HepG2 (cell line): ENCODE results near the gene PRCP. TPM values are rescaled to one million over a fixed set of nuclear protein-coding genes. Genes with fewer than 3 reads are reported as not detected.

ENCODE experiments used
- ATAC-seq: fragments of 200-7000 bp; cut with Tn5 transposase; 3 replicates; pipeline ENCODE4 v1.9.1; 2020; ENCODE audit warnings: mild to moderate bottlenecking, moderate library complexity
- BruUV-seq: library from RNA; stranded (reverse); fragments of 400-500 nt; replicated peaks from 2 replicates; lab custom pipeline; 2021; lab: Mats Ljungman, UMichigan
- CTCF ChIA-PET: fragments of 300-600 bp; formaldehyde crosslinking; extraction: SDS; loops from one replicate; lab custom pipeline; 2021; ENCODE audit warnings: low total read pairs, inconsistent platforms, low intra/inter-chr PET ratio; lab: Yijun Ruan, JAX
- POLR2A ChIA-PET: fragments of 350-600 bp; sonication (Branson Sonifier 250); formaldehyde crosslinking; loops from one replicate; lab custom pipeline; 2020; ENCODE audit warnings: antibody characterized with exemption, inconsistent platforms; lab: Yijun Ruan, JAX
- DNase-seq: peaks from one replicate; pipeline ENCODE4 v3.0.0-alpha.2; 2015; ENCODE audit warnings: low spot score
- FAIRE-seq: peaks from 3 replicates; lab custom pipeline; 2011; peaks lifted over from hg19 to GRCh38; lab: Jason Lieb, UNC
- H2AFZ ChIP-seq: one replicate; pipeline ENCODE4 v1.6.1; 2011; ENCODE audit warnings: low read length, inconsistent platforms
- H3K27ac ChIP-seq: fragments of 300-600 bp; 3 replicates; pipeline ENCODE4 v1.8.0; 2011; ENCODE audit warnings: mixed run types, mild to moderate bottlenecking, mixed read lengths, low read length, inconsistent platforms; ENCODE audit not compliant: insufficient read depth; ENCODE audit errors: extremely low read length
- H3K27me3 ChIP-seq, 2 experiments: fragments of 200-600 bp in 1 of 2; 2 replicates in 1 of 2; 3 replicates in 1 of 2; pipeline versions ENCODE4 v1.6.0 to v1.8.0; 2011; ENCODE audit warnings: low read length in 2 of 2, mild to moderate bottlenecking in 2 of 2, moderate library complexity in 2 of 2, inconsistent platforms in 1 of 2; ENCODE audit not compliant: insufficient read depth in 2 of 2, control insufficient read depth in 1 of 2
- H3K36me3 ChIP-seq, 2 experiments: fragments of 200-600 bp in 1 of 2; replicated peaks in 1 of 2; 2 replicates in 1 of 2; 3 replicates in 1 of 2; pipeline versions ENCODE4 v1.5.1 to v1.8.0; 2011; ENCODE audit warnings: low read length in 2 of 2, inconsistent platforms in 1 of 2; ENCODE audit not compliant: insufficient read depth in 2 of 2, control insufficient read depth in 1 of 2
- H3K4me1 ChIP-seq: 2 replicates; pipeline ENCODE4 v1.5.1; 2012; ENCODE audit warnings: low read length, inconsistent platforms; ENCODE audit not compliant: insufficient read depth
- H3K4me2 ChIP-seq: 2 replicates; pipeline ENCODE4 v1.6.0; 2011; ENCODE audit warnings: low read depth, low read length, inconsistent platforms
- H3K4me3 ChIP-seq, 3 experiments: fragments of 200-600 bp in 1 of 3; sonication (generic), shearing (Covaris generic) in 1 of 3; replicated peaks in 1 of 3; 2 replicates each; pipeline ENCODE4 v1.5.1; 2011 to 2016; ENCODE audit warnings: low read length in 3 of 3, inconsistent platforms in 2 of 3, low read depth in 2 of 3, mild to moderate bottlenecking in 2 of 3, control low read depth in 1 of 3, mixed read lengths in 1 of 3; ENCODE audit not compliant: insufficient read depth in 1 of 3
- H3K79me2 ChIP-seq: one replicate; pipeline ENCODE4 v1.6.1; 2011; ENCODE audit warnings: low read length, inconsistent platforms; ENCODE audit not compliant: insufficient read depth
- H3K9ac ChIP-seq: 2 replicates; pipeline ENCODE4 v1.6.0; 2011; ENCODE audit warnings: mild to moderate bottlenecking, low read depth, low read length, inconsistent platforms; ENCODE audit not compliant: insufficient read depth
- H3K9me3 ChIP-seq: 2 replicates; pipeline ENCODE4 v1.5.1; 2012; ENCODE audit warnings: mild to moderate bottlenecking, low read length
- H4K20me1 ChIP-seq: 2 replicates; pipeline ENCODE4 v1.6.0; 2011; ENCODE audit warnings: inconsistent platforms, mild to moderate bottlenecking, low read length, moderate library complexity; ENCODE audit not compliant: insufficient read depth
- ATRX ChIP-seq: sonication (generic); formaldehyde crosslinking; IDR thresholded peaks from 2 replicates; pipeline ENCODE4 v1.4.0; 2020; ENCODE audit warnings: missing genetic modification reagents, borderline replicate concordance
- BCL6 ChIP-seq: IDR thresholded peaks from 2 replicates; pipeline ENCODE4 v1.6.1; 2016; ENCODE audit warnings: missing genetic modification reagents, missing compliant biosample characterization
- GPN1 ChIP-seq: sonication (generic); formaldehyde crosslinking; IDR thresholded peaks from 2 replicates; pipeline ENCODE4 v1.5.1; 2020; ENCODE audit warnings: missing genetic modification reagents, borderline replicate concordance
- HNRNPK ChIP-seq: fragments of 200-400 bp; formaldehyde crosslinking; IDR thresholded peaks from 2 replicates; pipeline ENCODE4 v1.6.1; 2018; ENCODE audit warnings: low read length, low read depth, moderate library complexity, mild to moderate bottlenecking; ENCODE audit not compliant: poor library complexity, severe bottlenecking
- KDM4B ChIP-seq: sonication (generic); formaldehyde crosslinking; IDR thresholded peaks from 2 replicates; pipeline ENCODE4 v1.4.0; 2020; ENCODE audit warnings: missing genetic modification reagents
- SETDB1 ChIP-seq: sonication (generic); formaldehyde crosslinking; IDR thresholded peaks from 2 replicates; pipeline ENCODE4 v1.5.1; 2020; ENCODE audit warnings: missing genetic modification reagents, mild to moderate bottlenecking, borderline replicate concordance
- ZBTB20 ChIP-seq: sonication (generic); formaldehyde crosslinking; IDR thresholded peaks from 2 replicates; pipeline ENCODE4 v1.8.1; 2023; ENCODE audit warnings: missing genetic modification reagents, low read depth, mild to moderate bottlenecking, borderline replicate concordance
- ZBTB8A ChIP-seq: sonication (generic); formaldehyde crosslinking; IDR thresholded peaks from 2 replicates; pipeline ENCODE4 v1.4.0; 2020; ENCODE audit warnings: mild to moderate bottlenecking, low read depth, missing genetic modification reagents, borderline replicate concordance
- ZNF292 ChIP-seq: sonication (generic); formaldehyde crosslinking; IDR thresholded peaks from 2 replicates; pipeline ENCODE4 v1.8.1; 2022; ENCODE audit warnings: mild to moderate bottlenecking, low read depth, missing genetic modification reagents, borderline replicate concordance
- ZSCAN9 ChIP-seq: IDR thresholded peaks from 2 replicates; pipeline ENCODE4 v1.6.1; 2016; ENCODE audit warnings: borderline replicate concordance
- WGBS: methylation state at CpG from one replicate; pipeline ENCODE4 v1.1.6; 2017; ENCODE audit warnings: low lambda C conversion rate; 5-methylcytosine and 5-hydroxymethylcytosine counted together
- in situ Hi-C: cut with HindIII; loops from 2 replicates; pipeline ENCODE4 v1.10.0; 2017; ENCODE audit warnings: low pct_unique_long_range_greater_than_20kb; ENCODE audit not compliant: extremely low pct_ligation_motif_present
- intact Hi-C: fragments of 100-400 bp; cut with micrococcal nuclease; formaldehyde crosslinking; loops from one replicate; pipeline ENCODE4 v1.10.0; 2022; ENCODE audit not compliant: unreplicated experiment
- polyA plus RNA-seq, 8 experiments: library from polyadenylated mRNA; depleted of rRNA in 3 of 8; stranded (reverse) in 7 of 8; unstranded in 1 of 8; fragments of >200 nt; fragmentation: Illumina TruSeq in 4 of 8; extraction: Trizol in 4 of 8; gene quantifications; 2 replicates each; pipeline versions ENCODE4 v1.2.1 to v1.2.3, GENCODE V29; 2011 to 2016; ENCODE audit warnings: low read depth in 4 of 8, missing spikeins in 1 of 8, mixed read lengths in 1 of 8; ENCODE audit not compliant: insufficient read depth in 1 of 8
- total RNA-seq, 5 experiments: library from RNA; depleted of rRNA; stranded (reverse); fragments of >200 nt; fragmentation: Illumina TruSeq; extraction: Trizol; gene quantifications; 2 replicates each; pipeline ENCODE4 v1.2.3, GENCODE V29; 2016; ENCODE audit warnings: low read depth in 1 of 5

Gene PRCP
- total and polyA plus RNA-seq, 2 of the 13 experiments (the other 11 are each of a cell fraction or from before 2014, with no cell fraction given), result 84.2 to 105 TPM

- no peak for TF ChIP-seq GPN1 (CRISPR knock-in tag)
- no peak for TF ChIP-seq ZBTB8A (CRISPR knock-in tag)
- TF ChIP-seq ATRX, result no peak
- TF ChIP-seq KDM4B, result no peak
- no peak for TF ChIP-seq BCL6 (CRISPR knock-in tag)
- TF ChIP-seq ZBTB20 (CRISPR knock-in tag), result no peak
- TF ChIP-seq SETDB1 (CRISPR knock-in tag), result no peak
- TF ChIP-seq ZNF292 (CRISPR knock-in tag), result no peak
Observed at GRCh38 chr11:82932564-82932963, 32.3 kb upstream of the PRCP start (continued).

- WGBS, result 94% methylated on average over 2 of the region's 2 CpGs
- ChIA-PET CTCF (no interaction called here), POLR2A (no interaction called here)
- FAIRE-seq, result no peak
- Histone ChIP-seq H3K36me3 (peaks cover 0 to 26% of the 10 kb centered on the region in 2 experiments; a peak in 2 of 5 replicates), H3K4me2 (no peak overlapping the region), H3K27ac (no peak overlapping the region), H2AFZ (no peak overlapping the region), H4K20me1 (no peaks in the 10 kb centered on the region), H3K4me3 (no peak overlapping the region), H3K27me3 (no peaks in the 10 kb centered on the region), H3K9ac (no peak overlapping the region), H3K4me1 (no peaks in the 10 kb centered on the region), H3K9me3 (no peaks in the 10 kb centered on the region), H3K79me2 (no peaks in the 10 kb centered on the region)
- ATAC-seq, result no peak
- TF ChIP-seq ZSCAN9 (CRISPR knock-in tag), result no peak
- peak; percentile 90 for TF ChIP-seq HNRNPK
- no peak for DNase-seq
- in situ Hi-C loops (no loop called here), intact Hi-C loops (no loop called here)
- BruUV-seq, result no TSS peak
Observed at GRCh38 chr11:82930734-82931133, 30.5 kb upstream of the PRCP start.
